Stimulated activated CD8-positive, alpha-beta memory T cell treated with anti-CD3 and anti-CD28 coated beads, Interleukin-4, amount 100 ng/mL, for 48 hours (primary cell): ENCODE data around the gene HSPA12B.

Source experiments
- DNase-seq: peaks from one replicate; pipeline ENCODE4 v3.0.0-alpha.2; 2020

HSPA12B gene

DNA sequence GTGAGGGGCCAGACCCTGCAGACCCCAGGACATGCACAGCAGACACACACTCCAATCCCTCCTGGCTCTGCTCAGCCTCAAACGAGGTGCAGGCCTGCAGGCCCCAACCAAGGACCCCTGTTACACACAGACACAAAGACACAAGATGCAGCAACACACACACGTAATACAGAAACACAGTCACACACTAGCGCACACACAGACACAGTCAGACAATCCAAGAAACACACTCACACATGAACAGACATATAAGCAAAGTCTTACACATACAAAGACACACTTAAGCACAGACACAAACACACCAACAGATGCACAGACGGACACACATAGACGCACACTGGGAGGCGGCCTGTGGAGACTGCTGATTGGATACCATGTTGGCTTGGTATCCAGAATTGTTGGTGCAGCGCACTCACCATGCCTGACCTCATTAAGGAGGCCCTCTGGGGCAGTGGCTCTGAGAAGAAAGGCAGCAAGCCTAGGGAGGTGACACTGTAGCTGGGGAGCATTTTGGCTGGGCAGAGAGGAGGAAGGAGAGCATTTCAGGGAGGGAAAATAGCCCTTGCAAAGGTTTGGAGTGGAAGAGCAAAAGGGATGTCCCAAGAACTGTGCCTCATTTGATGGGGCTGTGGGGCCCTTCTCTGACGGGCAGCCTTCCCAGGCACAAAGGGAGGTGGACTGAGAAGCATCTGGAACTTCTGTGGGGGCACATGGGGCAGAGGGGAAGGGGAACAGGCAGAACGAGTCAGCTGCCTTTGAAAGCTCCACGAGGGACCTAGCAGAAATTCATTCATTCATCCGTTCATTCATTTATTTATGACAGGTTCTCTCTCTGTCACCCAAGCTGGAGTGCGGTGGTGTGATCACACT lies 1.4 kb upstream of the HSPA12B start:
- DNase-seq = no peak

DNA sequence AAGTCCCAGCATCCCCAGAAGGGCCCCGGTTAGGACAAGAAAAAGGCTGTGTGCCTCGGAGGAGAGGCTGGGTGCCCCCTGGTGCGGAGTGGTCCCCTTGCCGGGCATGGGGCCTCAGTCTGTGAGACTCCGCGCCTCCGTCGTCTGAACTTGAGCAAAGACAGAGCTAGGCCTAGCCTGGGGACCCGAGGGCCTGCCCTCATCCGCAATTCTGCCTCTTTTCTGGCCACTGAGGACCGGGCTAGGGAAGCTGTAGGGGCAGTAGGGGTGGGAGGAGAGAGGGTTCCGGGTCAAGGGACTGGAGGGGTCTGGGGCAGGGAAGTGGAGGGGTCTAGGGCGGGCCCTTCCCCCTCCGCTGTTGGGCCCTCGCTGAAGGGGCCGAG lies 550 bp upstream of the HSPA12B start:
- DNase-seq = no peak

DNA sequence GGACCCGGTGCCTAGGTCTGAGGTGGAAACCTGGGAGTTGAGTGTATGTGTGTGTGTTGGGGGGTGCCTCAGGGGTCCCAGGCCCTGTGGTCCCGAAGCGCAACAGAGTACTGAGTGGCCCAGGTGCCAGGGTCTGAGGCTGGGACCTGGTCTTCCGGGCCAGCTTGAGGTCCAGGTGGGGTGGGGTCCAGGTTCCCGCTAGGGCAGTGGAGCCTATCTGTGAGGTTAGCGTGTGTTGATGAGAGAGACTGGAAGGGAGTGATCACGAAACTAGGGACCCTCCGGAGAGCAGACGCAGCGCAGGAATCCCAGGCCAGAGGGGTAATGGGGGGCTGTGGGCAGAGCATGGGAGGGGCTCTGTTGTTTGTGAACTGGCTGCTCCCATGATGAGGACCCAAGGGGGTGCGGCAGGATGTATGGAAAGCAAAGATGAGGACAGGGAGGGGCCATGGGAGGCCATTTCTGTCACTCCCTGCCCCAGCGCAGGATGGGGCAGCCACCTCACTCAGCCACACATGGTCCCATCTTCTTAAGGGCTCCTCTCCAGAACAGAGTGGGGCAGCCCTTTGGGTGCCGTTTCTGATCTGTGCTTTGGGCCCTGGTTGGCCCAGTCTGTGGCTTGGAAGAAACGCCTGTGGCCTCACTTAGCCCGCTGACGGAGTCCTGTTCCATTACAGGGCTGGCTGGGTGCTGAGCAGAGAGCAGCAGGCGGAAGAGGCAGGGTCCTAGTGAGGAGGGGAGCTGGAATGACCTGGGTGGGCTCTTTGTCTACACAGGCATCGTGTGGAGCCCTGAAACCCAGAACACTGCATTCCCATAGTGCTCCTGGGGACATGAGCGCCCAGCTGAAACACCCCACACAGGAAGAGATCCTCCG lies 872 bp downstream of the HSPA12B start:
- no peak for DNase-seq

DNA sequence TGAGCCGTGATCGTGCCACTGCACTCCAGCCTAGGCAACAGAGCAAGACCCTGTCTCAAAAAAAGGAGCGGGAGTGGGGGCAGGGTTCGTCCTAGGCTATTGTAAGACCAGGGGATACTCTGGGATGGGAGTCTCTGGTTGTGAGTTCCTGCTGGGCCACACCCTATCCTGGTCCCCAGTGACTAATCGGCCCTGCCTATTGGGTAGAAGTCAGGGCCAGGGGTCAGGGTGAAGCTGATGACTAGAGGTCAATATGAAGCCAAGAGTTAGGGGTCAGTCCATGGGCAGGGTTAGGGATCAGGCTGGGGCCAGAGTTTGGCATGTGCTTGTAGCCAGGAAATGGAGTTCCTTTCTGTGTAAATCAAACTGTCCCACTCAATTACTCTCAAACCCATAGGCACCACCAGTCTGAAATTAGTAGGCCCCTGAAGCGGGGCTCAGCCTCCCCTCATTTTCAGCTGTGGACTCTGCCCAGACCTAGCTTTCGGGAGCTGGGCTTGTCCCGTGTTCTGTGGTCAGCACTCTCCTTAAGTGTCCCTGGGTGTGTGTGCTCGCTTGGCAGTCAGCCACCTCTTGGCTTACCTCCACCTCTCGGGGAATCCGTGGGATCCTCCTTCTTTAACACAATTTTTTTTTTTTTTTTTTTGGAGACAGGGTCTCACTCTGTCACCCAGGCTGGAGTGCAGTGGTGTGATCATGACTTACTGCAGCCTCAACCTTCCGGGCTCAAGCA lies 1.8 kb downstream of the HSPA12B start:
- no peak for DNase-seq

GRCh38 chr20:3735768-3736167 lies 3.3 kb downstream of the HSPA12B start:
- DNase-seq = no peak

DNA sequence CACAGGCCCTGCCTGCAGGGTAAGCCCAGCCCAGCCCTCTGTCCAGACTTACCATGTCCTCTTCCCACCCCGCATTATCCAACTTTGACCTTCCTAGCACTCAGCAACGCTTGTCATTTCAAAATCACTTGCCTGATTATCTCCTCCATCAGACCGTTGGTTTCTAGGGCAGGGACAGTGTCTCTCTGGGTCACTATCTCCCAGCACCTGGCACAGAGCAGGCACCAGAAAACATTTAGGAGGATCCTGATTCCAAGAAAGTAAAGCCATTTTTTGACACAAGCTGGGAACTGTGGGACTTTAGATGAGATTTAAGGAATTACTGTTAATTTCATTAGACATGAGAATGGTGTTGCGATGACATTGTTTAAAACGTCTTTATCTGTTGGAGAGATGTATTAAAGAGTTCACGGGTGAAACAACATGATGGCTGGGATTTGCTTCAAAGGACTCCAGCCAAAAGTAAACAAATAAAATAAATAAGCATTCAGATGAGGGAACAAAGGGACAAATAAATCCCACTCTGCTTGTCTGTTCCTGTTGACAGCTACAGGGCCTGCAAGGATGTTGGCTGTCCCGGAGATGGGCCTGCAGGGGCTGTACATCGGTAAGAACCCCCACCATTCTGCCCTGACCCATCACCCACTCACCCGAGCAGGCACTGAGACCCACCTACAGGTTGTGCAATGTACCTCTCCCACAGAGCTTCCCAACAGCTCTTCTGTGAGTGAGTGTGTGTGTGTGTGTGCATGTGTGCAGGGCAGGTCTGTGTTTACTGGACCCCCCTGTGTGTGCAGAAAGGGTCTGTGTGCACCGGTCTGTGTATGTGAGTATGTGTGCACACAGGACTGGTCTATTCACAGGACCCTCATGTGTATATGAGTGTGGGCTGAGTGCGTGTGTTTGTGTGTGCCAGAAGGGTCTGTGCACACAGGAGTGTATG lies 5.9 kb downstream of the HSPA12B start:
- no peak for DNase-seq

- no peak for DNase-seq
Observed at GRCh38 chr20:3739054-3739925, 6.8 kb downstream of the HSPA12B start.

DNA sequence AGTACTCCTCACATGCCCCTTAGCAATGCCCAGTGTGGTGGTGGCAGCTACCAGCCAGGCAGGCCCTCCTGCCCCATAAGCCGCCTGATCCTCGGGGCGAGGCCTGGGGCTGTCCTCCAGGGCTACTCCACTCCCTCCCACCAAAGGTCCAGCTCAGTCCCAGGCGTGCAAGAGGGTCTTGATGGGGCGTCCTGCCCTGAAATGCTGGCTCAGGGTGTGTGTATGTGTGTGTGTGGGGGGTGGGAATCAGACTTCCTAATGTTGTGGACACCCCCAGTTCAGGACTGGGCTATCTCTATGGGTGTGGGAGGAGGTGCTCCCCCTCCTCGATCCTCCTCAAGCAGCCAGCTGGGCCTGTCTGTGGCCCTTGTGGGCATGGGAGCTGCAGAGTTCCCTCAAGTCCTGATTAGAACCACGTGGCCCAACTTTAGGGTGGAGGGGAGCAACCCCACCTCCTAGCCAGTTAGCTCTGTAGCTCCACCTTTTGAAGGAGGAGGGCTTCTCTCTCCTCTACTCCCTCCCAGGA lies 7.5 kb downstream of the HSPA12B start:
- no peak for DNase-seq

DNA sequence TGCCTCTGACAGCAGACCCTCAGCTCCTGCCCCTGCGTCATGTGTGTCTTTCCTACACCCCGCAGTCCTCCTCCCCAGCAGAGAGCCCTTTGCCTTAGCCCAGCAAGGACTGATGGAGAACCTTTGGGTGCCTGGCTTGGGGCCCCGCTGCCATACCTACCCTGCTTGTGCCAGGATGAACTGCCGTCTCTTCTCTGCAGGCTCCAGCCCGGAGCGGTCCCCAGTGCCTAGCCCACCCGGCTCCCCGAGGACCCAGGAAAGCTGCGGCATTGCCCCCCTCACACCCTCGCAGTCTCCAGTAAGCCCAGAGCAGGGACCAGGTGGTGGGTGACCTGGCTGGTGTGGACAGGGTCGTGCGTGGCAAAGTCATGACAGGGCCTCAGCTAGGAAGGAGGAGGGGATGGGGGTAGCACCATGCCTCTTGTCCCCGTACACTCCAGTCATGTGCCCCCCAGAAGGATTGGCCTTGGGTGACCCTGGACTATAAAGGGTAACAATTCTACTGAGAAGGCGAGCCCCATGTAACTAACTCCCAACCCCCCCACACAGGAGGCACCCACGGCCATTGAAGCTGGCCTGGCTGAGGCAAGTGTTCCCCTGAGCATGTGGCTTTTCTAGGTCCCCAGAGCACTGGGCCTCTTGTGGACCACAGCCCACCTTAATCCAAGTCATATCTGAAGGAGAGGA lies 8.3 kb downstream of the HSPA12B start:
- no peak for DNase-seq

DNA sequence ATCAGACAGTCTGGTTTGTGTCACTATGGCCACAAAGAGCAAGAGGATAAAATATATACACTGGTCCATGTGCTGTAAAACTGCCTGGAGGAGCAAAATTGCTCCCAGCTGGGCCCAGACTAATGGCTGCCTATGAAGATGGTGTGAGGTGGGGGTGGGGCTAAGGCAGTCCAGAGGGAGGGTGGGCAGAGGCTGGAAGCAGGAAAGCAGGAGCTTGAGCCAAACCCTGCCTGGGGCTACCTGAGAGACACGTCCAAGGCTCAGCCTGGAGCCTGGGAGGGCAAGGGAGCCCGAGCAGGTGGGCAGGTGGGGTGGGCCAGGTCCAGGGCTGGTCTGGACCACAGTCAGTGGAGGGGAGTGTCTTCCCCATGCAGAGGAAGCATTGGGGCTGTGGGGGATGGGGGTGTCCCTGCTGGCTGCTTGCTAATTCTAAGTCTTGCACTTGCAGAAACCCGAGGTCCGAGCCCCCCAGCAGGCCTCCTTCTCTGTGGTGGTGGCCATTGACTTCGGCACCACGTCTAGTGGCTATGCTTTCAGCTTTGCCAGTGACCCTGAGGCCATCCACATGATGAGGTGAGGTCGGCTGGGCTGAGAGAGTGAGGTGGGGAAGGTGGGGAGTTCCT lies 9.5 kb downstream of the HSPA12B start:
- DNase-seq = no peak

DNA sequence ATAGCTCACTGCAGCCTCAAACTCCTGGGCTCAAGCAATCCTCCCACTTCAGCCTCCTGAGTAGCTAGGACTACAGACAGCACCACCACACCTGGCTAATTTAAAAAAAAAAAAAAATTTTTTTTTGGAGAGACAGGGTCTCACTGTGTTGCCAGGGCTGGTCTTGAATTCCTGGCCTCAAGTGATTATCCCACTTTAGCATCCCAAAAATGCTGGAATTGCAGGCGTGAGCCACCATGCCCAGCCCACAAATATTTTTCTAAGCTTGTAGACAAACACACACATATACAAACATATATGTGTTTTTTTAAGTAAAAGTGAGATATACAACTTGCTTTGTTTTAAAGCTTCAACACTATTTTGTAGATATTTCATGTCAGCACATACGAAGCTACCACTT lies 10.8 kb downstream of the HSPA12B start:
- no peak for DNase-seq

- no peak for DNase-seq
Observed at GRCh38 chr20:3744037-3744436, 11.6 kb downstream of the HSPA12B start.

DNA sequence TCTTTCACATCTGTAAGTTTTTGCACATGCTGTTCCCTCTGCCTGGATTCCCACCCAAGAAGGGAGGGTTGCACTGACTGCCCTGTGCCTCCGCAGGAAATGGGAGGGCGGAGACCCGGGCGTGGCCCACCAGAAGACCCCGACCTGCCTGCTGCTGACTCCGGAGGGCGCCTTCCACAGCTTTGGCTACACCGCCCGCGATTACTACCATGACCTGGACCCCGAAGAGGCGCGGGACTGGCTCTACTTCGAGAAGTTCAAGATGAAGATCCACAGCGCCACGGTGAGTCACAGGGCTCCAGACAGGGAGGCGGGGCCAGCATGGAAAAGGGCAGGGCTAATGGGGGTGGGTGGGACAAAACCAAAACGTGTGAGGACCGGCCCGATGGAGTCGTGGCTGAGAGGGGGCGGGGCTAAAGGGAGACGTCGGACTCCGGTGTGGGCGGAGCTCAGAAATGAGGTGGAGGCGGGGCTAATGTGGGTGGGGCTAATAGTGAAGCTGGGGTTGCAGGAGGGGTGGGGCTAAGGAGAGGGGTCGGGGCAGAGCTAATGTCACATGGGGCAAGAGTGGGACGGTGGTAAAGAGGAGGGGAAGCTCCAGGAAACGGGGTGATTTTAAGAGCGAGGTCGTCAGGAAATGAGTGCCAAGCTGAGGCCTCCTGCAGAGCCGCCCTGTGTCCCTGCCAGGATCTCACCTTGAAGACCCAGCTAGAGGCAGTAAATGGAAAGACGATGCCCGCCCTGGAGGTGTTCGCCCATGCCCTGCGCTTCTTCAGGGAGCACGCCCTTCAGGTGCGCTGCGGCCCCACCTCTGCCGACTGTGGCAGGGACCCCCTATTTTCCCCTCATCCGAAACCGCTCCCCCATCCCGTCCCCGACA lies 12.6 kb downstream of the HSPA12B start:
- peak; percentile 80 for DNase-seq

GRCh38 chr20:3745686-3746173 lies 13.2 kb downstream of the HSPA12B start:
- no peak for DNase-seq

GRCh38 chr20:3747471-3747870 lies 15.0 kb downstream of the HSPA12B start:
- DNase-seq = no peak

DNA sequence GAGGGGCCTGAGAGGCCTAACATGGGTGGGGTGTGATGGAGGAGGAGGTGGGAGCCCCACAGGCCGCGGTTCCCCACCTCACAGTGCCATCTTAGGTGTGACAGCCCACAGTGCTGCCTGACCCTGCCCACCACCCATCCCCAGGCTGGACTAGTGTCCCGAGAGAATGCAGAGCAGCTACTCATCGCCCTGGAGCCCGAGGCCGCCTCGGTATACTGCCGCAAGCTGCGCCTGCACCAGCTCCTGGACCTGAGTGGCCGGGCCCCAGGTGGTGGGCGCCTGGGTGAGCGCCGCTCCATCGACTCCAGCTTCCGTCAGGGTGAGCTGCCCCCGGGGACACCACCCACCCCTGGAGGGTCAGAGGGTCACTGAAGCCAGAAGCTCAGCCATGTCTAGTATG lies 15.6 kb downstream of the HSPA12B start:
- no peak for DNase-seq

GRCh38 chr20:3749087-3749688 lies 16.7 kb downstream of the HSPA12B start:
- DNase-seq = no peak
